Transverse colon (tissue), 4 donors: Measurements from ENCODE around the gene DDX10. TPM values are rescaled to one million over a fixed set of nuclear protein-coding genes. Genes with fewer than 3 reads are reported as not detected.

Experiments
- DNase-seq: peaks from one replicate; pipeline ENCODE4 v3.0.0-alpha.2; 2019
- H3K27ac ChIP-seq, 4 donors: fragments of 200-600 bp; sonication (generic); 2 replicates each; pipeline ENCODE4 v1.5.1; 2016 to 2018; ENCODE audit warnings: inconsistent platforms in 4 of 4
- H3K27me3 ChIP-seq: fragments of 200-600 bp; sonication (generic); 2 replicates; pipeline ENCODE4 v1.5.1; 2017; ENCODE audit warnings: inconsistent platforms
- H3K36me3 ChIP-seq, 4 donors: fragments of 200-600 bp; sonication (generic); 2 replicates each; pipeline ENCODE4 v1.5.1; 2017 to 2019; ENCODE audit warnings: inconsistent platforms in 4 of 4
- H3K4me1 ChIP-seq, 4 donors: fragments of 200-600 bp; sonication (generic); 2 replicates each; pipeline ENCODE4 v1.5.1; 2017 to 2020; ENCODE audit warnings: inconsistent platforms in 4 of 4
- H3K4me3 ChIP-seq, 4 donors: fragments of 200-600 bp; sonication (generic); 1 replicate in 1 of 4; 2 replicates in 3 of 4; pipeline versions ENCODE4 v1.5.1 to v1.6.1; 2017 to 2019; ENCODE audit warnings: inconsistent platforms in 4 of 4
- H3K9me3 ChIP-seq, 2 donors: fragments of 200-600 bp; sonication (generic); 2 replicates each; pipeline ENCODE4 v1.5.1; 2017 to 2019; ENCODE audit warnings: inconsistent platforms in 2 of 2
- EP300 ChIP-seq: sonication (generic); formaldehyde crosslinking; IDR thresholded peaks from one replicate; pipeline ENCODE4 v1.6.1; 2017; ENCODE audit warnings: antibody characterized with exemption, low read depth
- POLR2A ChIP-seq: fragments of 450-650 bp; IDR thresholded peaks from one replicate; pipeline ENCODE4 v1.6.1; 2016; ENCODE audit warnings: antibody characterized with exemption, mild to moderate bottlenecking, moderate library complexity
- POLR2AphosphoS5 ChIP-seq, 3 donors: sonication (generic); formaldehyde crosslinking; IDR thresholded peaks; one replicate each; pipeline ENCODE4 v1.6.1; 2016; ENCODE audit warnings: antibody characterized with exemption in 3 of 3
- WGBS, 2 donors: methylation state at CpG; one replicate each; pipeline ENCODE4 v1.1.5; 2018; ENCODE audit warnings: low coverage in 1 of 2; 5-methylcytosine and 5-hydroxymethylcytosine counted together
- in situ Hi-C, 4 donors: fragments of 200-750 bp; cut with MboI; loops; one replicate each; pipeline versions ENCODE4 v1.15.0 to v1.15.1; 2017; ENCODE audit warnings: low sequenced_read_pairs in 3 of 4, low pct_ligation_motif_present in 1 of 4, low pct_unique_long_range_greater_than_20kb in 1 of 4
- intact Hi-C: fragments of 100-400 bp; cut with DNase I; formaldehyde crosslinking; loops from one replicate; pipeline ENCODE4 v1.15.1; 2023; ENCODE audit warnings: low total_unique reads
- total RNA-seq, 4 donors: library from RNA; depleted of rRNA; stranded (reverse); fragments of >200 nt; gene quantifications; one replicate each; pipeline ENCODE4 v1.1.0, GENCODE V29; 2016
- TF ChIP-seq, protein P1 (sequence below), 5 experiments: fragments of 200-600 bp in 3 of 5; fragments of 450-650 bp in 2 of 5; sonication (generic) in 3 of 5; IDR thresholded peaks; 1 replicate in 2 of 5; 2 replicates in 3 of 5; pipeline ENCODE4 v1.5.1; 2016 to 2017; ENCODE audit warnings: antibody characterized with exemption in 5 of 5, inconsistent platforms in 3 of 5, mild to moderate bottlenecking in 2 of 5, moderate library complexity in 1 of 5

DDX10 gene
- total RNA-seq, 4 donors from 2014 or later = 7.6 to 38.2 (median 12.6) TPM

- no peak for DNase-seq
- Histone ChIP-seq H3K27me3 (no peaks in the 10 kb centered on the region), H3K9me3 (no peaks in the 10 kb centered on the region), H3K4me3 (no peak overlapping the region), H3K27ac (no peak overlapping the region), H3K36me3 (no peaks in the 10 kb centered on the region), H3K4me1 (no peaks in the 10 kb centered on the region)
- intact Hi-C loops = no loop called here
- in situ Hi-C loops = no loop called here
- no peak for TF ChIP-seq EP300
- TF ChIP-seq POLR2AphosphoS5 (IDR thresholded peaks at IDR 0.05) = no peak
- no peak for TF ChIP-seq POLR2A
- TF ChIP-seq, protein P1, sequence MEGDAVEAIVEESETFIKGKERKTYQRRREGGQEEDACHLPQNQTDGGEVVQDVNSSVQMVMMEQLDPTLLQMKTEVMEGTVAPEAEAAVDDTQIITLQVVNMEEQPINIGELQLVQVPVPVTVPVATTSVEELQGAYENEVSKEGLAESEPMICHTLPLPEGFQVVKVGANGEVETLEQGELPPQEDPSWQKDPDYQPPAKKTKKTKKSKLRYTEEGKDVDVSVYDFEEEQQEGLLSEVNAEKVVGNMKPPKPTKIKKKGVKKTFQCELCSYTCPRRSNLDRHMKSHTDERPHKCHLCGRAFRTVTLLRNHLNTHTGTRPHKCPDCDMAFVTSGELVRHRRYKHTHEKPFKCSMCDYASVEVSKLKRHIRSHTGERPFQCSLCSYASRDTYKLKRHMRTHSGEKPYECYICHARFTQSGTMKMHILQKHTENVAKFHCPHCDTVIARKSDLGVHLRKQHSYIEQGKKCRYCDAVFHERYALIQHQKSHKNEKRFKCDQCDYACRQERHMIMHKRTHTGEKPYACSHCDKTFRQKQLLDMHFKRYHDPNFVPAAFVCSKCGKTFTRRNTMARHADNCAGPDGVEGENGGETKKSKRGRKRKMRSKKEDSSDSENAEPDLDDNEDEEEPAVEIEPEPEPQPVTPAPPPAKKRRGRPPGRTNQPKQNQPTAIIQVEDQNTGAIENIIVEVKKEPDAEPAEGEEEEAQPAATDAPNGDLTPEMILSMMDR (IDR thresholded peaks at IDR 0.05) = no peak
Observed at GRCh38 chr11:108846009-108846408, 181.1 kb downstream of the DDX10 start.

- TF ChIP-seq EP300 (no peak), POLR2A (no peak), POLR2AphosphoS5 (IDR thresholded peaks at IDR 0.05) (no peak)
- TF ChIP-seq, protein P1 (IDR thresholded peaks at IDR 0.05) = no peak
- Histone ChIP-seq H3K27ac (no peak overlapping the region), H3K9me3 (no peaks in the 10 kb centered on the region), H3K27me3 (no peaks in the 10 kb centered on the region), H3K36me3 (no peaks in the 10 kb centered on the region), H3K4me1 (no peaks in the 10 kb centered on the region), H3K4me3 (no peak overlapping the region)
- WGBS, 2 donors = 61 to 77% methylated on average over 3 of the region's 3 CpGs
- intact Hi-C loops = no loop called here
- no peak for DNase-seq
- in situ Hi-C loops = no loop called here
Observed at GRCh38 chr11:108847298-108847990, 182.6 kb downstream of the DDX10 start.

DNA sequence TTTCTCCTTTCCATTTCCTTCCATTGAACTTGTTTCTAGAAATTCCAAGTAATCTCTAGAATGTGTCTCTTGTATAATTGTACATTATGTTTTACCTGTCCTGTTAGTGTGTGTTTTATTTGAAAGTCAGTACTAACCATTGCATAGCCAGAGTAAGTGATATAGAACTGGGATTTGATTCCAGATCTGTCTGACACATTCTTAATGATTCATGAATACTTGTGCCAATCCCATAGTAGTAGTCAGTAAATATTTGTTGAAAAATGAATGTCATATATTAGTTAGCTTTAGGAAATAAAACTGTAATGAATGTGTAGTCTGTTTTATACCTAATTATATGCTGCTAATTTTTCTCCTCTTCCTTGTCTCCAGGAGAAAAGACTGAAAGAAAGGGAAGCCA, 186.9 kb downstream of the DDX10 start:
- Histone ChIP-seq H3K27ac (no peak overlapping the region), H3K4me3 (no peak overlapping the region), H3K4me1 (peaks cover 6 to 13% (median 9%) of the 10 kb centered on the region in 4 donors), H3K9me3 (no peaks in the 10 kb centered on the region), H3K27me3 (no peaks in the 10 kb centered on the region), H3K36me3 (no peaks in the 10 kb centered on the region)
- in situ Hi-C loops = no loop called here
- no peak for TF ChIP-seq POLR2AphosphoS5 (IDR thresholded peaks at IDR 0.05)
- TF ChIP-seq EP300 = no peak
- no peak for TF ChIP-seq POLR2A
- TF ChIP-seq, protein P1 (IDR thresholded peaks at IDR 0.05) = no peak
- no peak for DNase-seq
- intact Hi-C loops = no loop called here

GRCh38 chr11:108852701-108853100, 187.8 kb downstream of the DDX10 start:
- peaks cover 6 to 13% (median 9%) of the 10 kb centered on the region in 4 donors for H3K4me1 ChIP-seq
- WGBS, 2 donors = 77 to 88% methylated on average over 1 of the region's 1 CpG
- H3K27ac ChIP-seq = no peak overlapping the region
- TF ChIP-seq EP300 (no peak), POLR2AphosphoS5 (IDR thresholded peaks at IDR 0.05) (no peak), POLR2A (no peak)
- TF ChIP-seq, protein P1 (IDR thresholded peaks at IDR 0.05) = no peak
- no peaks in the 10 kb centered on the region for H3K36me3 ChIP-seq
- H3K4me3 ChIP-seq = no peak overlapping the region
- H3K9me3 ChIP-seq = no peaks in the 10 kb centered on the region
- no peaks in the 10 kb centered on the region for H3K27me3 ChIP-seq
- in situ Hi-C loops (no loop called here), intact Hi-C loops (no loop called here)
- DNase-seq = no peak
